GM12873 (cell line): ENCODE measurements around the gene SNU13.

Source experiments
- CTCF ChIP-seq: IDR thresholded peaks from 2 replicates; pipeline ENCODE4 v1.5.1; 2012; ENCODE audit warnings: low read depth, mild to moderate bottlenecking, moderate library complexity, low read length, control low read depth; ENCODE audit not compliant: insufficient read depth; ENCODE audit errors: missing control alignments

Gene SNU13

GRCh38 chr22:41688365-41689211 is at the start of gene SNU13:
SNU13 (minus strand) TSS chr22:41688867; CDS start chr22:41688796, 71 bp downstream.
- TF ChIP-seq CTCF: peak; percentile 9

- TF ChIP-seq CTCF: no peak
These were observed 43.6 kb upstream of the SNU13 start for GRCh38 chr22:41732096-41732772.

DNA sequence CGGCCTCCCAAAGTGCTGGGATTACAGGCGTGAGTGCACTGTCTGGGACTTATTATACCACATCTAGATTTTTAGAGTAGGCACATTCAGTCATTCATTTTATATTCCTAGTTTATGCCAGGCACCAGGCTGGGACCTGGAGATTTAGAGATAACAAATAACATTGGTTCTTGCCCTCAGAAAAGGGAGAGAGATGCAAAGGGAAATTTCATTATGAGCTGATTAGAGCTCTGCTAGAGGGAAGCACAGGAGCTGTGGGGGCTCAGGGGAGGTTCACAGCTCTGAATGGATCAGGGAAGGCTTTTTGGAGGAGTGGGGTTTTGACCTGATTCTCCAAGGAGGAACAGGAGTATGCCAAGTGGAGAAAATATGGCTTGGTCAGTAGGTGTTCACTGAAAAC is 42.9 kb upstream of the SNU13 start:
- no peak for TF ChIP-seq CTCF

- no peak for TF ChIP-seq CTCF
These were observed 36.9 kb upstream of the SNU13 start for GRCh38 chr22:41725510-41726110.

GRCh38 chr22:41722496-41722895 is 33.8 kb upstream of the SNU13 start:
- TF ChIP-seq CTCF: no peak

GRCh38 chr22:41713004-41713403 is 24.3 kb upstream of the SNU13 start:
- TF ChIP-seq CTCF: no peak

GRCh38 chr22:41709341-41709740 is 20.7 kb upstream of the SNU13 start:
- no peak for TF ChIP-seq CTCF
